Embryonic facial prominence (tissue), 1 donor: ENCODE results near the gene NLGN4X.

Experiments
- DNase-seq: peaks from one replicate; pipeline ENCODE4 v3.0.0-alpha.2; 2016; ENCODE audit errors: extremely low spot score

The NLGN4X gene

GRCh38 chrX:6151971-6152370, 76.7 kb downstream of the NLGN4X start:
- no peak for DNase-seq

- DNase-seq: no peak
These were observed 79.4 kb downstream of the NLGN4X start for GRCh38 chrX:6149060-6149872.

GRCh38 chrX:6134255-6134654, 94.4 kb downstream of the NLGN4X start:
- DNase-seq: no peak

GRCh38 chrX:6132970-6133369, 95.7 kb downstream of the NLGN4X start:
- DNase-seq: no peak

GRCh38 chrX:6131287-6131686, 97.4 kb downstream of the NLGN4X start:
- no peak for DNase-seq

- no peak for DNase-seq
These were observed 99.5 kb downstream of the NLGN4X start for GRCh38 chrX:6129195-6129594.

GRCh38 chrX:6120329-6120728, 108.3 kb downstream of the NLGN4X start:
- DNase-seq: no peak

GRCh38 chrX:6095469-6095868, 133.2 kb downstream of the NLGN4X start:
- DNase-seq: no peak

GRCh38 chrX:6074532-6074931, 154.1 kb downstream of the NLGN4X start:
- DNase-seq: no peak

- no peak for DNase-seq
These were observed 156.9 kb downstream of the NLGN4X start for GRCh38 chrX:6071731-6072130.

GRCh38 chrX:6067600-6067999, 161.1 kb downstream of the NLGN4X start:
- DNase-seq: no peak

- DNase-seq: no peak
These were observed 175.5 kb downstream of the NLGN4X start for GRCh38 chrX:6053141-6053540.

GRCh38 chrX:6052111-6052745, 176.4 kb downstream of the NLGN4X start:
- DNase-seq: no peak

- DNase-seq: no peak
These were observed 179.5 kb downstream of the NLGN4X start for GRCh38 chrX:6049132-6049531.

- DNase-seq: no peak
These were observed 187.0 kb downstream of the NLGN4X start for GRCh38 chrX:6041630-6042029.

- DNase-seq: no peak
These were observed 199.7 kb downstream of the NLGN4X start for GRCh38 chrX:6029014-6029413.

- DNase-seq: no peak
These were observed 201.7 kb downstream of the NLGN4X start for GRCh38 chrX:6026980-6027379.

GRCh38 chrX:6026429-6026828, 202.2 kb downstream of the NLGN4X start:
- DNase-seq: no peak

GRCh38 chrX:6024204-6024603, 204.5 kb downstream of the NLGN4X start:
- no peak for DNase-seq

GRCh38 chrX:6021316-6022091, 207.2 kb downstream of the NLGN4X start:
- DNase-seq: no peak

- no peak for DNase-seq
These were observed 209.6 kb downstream of the NLGN4X start for GRCh38 chrX:6019076-6019475.

- DNase-seq: no peak
These were observed 213.2 kb downstream of the NLGN4X start for GRCh38 chrX:6015423-6015822.

GRCh38 chrX:6012357-6012756, 216.3 kb downstream of the NLGN4X start:
- DNase-seq: no peak
